Measurements from ENCODE around the gene CD99L2.
"Not testable (repeated sequence)": the region's sequence is repeated elsewhere in the genome, so short reads cannot be mapped to it uniquely, and the experiment has no call there.

Gene CD99L2

DNA sequence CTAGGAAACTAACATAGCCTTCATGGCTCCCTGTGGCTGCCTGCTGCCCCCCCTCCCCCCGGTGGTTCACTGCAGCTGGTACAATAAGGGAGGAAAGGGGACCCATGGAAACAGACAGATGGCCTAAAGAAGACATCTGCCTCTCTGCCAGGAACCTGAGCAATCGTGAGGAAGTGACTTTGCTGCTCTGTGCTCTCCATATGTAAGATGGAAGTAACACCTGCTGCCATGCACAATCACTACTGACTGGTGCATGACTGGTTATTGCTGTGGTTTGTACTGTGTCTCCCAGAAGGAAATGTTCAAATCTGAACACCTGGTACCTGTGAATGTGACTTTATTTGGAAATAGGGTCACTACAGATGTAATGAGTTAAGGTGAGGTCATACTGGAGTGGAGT is 43.6 kb downstream of the CD99L2 start:
- no peak for DNase-seq (ENCODE audit: low read depth)

DNA sequence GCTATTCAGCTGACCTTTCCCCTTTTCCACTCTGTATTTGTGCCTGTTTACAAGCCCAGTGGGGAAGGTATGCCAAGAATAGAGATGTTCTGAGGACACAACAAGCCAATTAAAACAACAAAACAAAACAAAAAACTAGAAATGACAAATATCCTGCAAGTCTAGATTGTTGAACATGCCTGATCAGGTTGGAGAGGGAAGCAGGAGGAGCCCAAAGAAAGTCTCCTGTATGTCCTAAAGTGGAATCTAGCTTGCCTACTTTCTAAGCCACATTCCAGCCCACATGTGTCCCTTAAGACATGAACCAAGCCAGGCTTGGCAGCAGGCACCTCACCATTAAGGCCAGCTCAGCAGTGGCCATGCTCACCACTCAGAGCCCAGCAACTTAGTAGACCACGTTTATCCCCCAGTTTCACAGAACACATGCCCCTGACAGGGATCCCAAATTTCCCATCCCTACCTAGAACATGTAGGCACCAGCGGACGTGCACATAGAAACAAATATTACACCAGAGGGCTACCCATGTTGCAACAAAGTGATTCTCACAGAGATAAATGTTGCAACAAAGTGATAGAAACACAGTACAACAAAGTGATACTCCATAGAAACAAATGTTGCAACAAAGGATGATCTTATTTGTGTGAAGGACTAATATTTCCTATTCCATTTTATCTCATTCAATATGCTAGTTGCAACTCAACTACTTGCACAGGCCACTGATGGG is 48.3 kb downstream of the CD99L2 start:
- DNase-seq (ENCODE audit: low read depth), result no peak

DNA sequence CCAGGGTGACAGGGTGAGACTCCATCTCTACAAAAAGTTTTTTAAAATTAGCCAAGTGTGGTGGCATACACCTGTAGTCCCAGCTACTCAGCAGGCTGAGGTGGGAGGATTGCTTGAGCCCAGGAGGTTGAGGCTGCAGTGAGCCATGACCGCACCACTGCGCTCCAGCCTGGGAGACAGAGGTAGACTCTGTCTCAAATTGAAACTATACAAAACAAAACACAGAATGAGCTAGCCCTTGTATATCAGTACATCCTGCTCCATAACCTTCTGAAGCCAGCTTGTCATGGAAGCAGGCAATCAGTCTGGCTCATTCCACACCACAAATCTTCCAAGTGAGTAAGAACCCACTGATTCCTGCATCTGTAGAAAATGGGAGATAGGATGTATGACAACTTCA is 49.0 kb downstream of the CD99L2 start:
- DNase-seq (ENCODE audit: low read depth), result no peak

DNA sequence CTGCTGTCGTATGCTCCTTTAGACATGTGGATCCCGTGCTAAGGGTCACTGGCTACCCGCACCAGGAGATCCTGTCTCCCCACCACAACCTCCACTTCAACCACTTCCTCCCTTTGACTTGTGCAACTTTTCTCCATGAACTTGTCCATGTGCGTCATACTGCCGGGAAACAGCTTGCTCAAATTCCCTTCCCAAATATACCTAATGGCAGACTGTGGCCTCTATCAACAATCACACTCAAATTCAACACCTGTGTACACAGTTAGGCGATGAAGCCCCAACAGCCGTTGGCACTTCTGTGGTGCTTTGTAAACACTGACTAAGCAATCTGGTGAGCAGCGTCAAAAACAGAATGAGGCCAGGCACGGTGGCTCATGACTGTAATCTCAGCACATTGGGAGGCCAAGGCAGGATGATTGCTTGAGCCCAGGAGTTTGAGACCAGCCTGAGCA is 49.5 kb downstream of the CD99L2 start:
- DNase-seq (ENCODE audit: low read depth), result no peak

DNA sequence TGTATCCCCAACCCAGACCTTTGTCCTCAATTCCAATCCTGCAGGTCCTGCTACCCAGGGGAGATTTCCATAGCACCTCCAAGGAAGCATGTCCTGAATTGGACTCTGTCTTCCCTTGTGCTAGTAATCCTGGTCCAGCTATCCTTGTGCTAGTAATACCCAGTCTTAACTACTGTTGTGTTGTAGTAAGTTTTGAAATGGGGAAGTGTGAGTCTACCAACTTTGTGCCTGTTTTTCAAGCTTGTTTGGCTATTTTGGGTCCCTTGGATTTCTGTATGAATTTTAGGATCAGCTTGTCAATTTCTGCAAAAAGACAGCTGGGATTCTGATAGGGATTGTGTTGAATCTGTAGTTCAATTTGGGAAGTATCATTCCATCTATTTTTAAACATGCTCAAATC is 51.4 kb downstream of the CD99L2 start:
- DNase-seq (ENCODE audit: low read depth), result no peak

DNA sequence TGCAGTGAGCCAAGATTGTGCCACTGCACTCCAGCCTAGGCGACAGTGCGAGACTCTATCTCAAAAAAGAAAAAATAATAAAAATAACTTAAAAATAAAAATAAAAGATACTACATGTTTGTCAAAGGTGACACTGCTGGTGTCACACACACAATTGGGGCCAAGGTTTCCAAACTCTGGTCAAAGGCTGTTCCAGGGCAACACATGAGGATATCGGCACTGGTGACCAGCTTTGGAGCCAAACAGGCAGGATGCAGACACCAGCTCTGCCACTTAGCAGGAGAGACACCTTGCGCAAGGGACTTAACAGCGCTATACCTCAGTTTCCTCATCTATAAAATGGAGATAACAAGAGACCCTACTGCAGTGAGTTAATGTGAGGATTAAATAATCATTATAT is 52.3 kb downstream of the CD99L2 start:
- DNase-seq (ENCODE audit: low read depth), result no peak

DNA sequence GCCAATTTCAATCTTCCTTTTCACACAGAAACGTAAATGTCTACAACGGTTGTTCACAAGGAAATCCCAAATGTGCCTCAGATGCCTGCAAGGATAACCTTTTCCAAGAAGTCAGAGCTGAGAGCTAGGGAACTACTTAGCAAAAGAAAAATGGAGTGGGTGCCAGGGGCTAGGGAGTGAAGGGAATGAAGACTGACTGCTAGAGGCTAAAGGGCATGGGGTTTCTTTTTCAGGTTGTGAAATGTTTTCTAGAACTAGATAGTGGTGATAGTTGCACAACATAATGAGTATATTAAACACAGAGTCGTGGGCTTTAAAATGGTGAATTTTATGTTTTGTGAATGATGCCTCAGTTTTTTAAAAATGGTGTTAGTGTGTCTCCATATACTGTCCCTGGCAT is 53.4 kb downstream of the CD99L2 start:
- no peak for DNase-seq (ENCODE audit: low read depth)

DNA sequence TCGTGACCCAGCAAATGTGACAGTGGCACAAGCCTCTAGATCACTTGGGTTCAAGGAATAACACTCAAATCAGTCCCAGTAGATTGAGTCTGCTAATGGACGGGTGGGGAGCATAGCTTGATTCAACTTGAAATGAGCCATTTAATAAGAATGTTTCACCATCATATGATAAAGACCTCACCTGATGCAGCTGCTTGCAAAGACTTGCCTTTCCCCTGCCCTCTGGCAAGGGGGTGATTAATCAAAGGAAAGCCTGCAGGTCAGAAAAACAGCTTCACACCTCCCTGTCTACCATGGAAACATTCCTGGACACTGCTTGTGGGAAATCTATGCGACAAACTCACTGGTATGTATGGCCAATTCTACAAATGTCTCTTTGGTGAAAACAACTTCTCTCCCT is 54.5 kb downstream of the CD99L2 start:
- DNase-seq (ENCODE audit: low read depth), result no peak

DNA sequence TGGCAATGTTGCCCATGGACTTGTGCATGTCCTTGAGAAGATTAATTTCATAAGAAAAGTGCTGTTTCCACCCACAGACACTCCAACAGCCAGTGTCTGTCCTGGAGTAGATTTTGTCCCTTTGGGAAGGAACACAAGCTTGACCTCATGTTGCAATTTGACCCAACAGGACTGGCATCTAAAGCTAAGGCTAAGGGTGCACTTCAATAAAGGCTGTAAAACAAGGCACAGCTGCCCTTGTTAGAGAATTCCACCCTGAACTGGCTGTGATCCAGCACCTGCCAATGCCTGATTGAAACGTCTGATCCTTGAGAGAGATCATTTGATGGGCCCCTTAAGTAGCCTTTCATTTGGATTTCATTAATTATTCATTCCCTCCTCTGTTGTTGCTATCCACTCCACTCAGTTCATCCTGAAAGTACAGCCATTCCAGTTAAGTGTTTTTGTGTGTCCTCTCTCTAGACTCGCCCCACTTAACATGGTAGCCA is 56.2 kb downstream of the CD99L2 start:
- DNase-seq (ENCODE audit: low read depth), result no peak

DNA sequence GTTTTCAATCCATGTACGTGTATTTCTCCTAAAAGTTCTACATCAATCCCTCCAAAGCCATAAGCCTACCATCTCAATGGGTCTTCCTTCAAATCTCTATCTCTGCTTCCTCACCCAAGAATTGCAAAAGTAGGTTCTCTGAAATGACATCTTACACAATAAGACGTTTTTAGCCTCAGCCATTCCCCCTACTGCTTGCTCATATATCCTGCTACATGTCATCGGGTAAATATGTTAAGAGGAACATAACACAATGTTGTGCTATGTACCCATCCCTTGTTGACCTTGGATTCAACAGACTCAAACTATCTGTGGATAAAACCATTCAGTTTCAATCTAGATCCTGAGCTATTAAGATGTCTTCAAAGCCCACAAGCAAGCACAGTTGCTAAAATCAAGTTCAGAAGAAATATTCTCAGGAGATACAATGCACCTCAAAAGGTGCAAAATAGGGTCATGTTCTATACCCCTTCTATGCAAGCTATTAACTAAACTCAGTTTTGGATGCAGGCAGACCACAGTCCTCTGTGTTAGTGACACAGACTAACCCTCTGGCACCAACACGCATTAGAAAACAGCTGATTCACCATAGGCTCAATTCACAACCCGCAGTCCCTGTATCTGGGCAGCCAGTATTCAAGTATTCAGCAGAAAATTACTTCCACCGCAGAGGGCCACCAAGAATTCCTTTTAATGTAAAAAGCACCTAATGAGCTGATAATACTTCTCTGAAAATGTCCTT is 56.8 kb downstream of the CD99L2 start:
- DNase-seq (ENCODE audit: low read depth), result peak; percentile 43

DNA sequence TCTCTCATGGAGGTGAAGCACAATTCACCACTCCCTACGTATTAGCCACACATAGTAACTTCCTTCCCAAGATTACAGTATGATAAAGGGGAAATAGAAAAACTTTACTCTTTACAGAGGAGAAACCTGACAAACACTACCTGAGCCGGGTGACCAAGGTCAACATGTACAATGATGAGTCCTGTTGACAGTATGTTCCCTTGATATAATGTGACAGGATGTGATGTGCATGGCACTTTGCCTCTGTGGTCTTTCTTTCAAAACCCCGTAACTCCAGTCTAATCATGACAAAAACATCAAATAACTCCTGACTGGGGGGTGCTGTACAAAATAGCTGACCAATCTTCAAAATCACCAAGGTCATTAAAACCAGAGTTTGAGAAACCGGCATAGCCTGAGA is 60.6 kb downstream of the CD99L2 start:
- DNase-seq (ENCODE audit: low read depth), result no peak

DNA sequence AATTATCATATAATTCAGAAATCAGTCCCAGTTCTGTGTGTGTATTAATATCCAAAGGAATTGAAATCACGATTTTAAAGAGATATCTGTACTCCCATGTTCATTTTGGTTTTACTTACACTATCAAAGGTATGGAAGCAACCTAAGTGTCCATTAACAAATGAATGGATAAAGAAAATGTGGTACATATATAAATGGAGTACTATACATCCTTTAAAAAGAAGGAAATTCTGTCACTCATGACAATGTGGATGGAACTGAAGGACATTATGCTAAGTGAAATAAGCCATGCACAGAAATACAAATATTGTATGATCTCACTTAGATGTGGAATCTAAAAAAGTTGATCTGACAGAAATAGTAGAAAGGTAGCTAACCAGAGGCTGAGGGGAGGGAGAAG is 63.8 kb downstream of the CD99L2 start:
- no peak for DNase-seq (ENCODE audit: low read depth)

DNA sequence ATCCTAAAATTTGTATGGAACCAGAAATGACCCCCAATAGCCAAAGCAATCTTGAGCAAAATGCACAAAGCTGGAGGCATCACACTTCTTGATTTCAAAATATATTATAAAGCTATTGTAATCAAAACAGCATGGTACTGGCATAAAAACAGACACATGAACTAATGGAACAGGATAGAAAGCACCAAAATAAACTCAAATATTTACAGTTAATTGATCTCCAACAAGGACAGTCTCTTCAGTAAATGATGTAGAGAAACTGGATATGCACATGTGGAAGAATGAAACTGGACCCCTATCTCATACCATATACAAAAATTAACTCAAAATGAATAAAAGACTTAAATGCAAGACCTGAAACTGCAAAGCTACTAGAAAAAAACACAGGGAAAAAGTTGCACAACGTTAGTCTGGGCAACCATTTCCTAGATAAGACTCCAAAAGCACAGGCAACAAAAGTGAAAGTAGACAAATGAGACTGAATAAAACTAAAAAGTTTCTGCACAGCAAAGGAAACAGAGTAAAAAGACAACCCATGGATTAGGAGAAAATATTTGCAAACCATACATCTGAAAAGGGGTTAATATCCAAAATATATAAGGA is 64.9 kb downstream of the CD99L2 start:
- DNase-seq (ENCODE audit: low read depth), result no peak

DNA sequence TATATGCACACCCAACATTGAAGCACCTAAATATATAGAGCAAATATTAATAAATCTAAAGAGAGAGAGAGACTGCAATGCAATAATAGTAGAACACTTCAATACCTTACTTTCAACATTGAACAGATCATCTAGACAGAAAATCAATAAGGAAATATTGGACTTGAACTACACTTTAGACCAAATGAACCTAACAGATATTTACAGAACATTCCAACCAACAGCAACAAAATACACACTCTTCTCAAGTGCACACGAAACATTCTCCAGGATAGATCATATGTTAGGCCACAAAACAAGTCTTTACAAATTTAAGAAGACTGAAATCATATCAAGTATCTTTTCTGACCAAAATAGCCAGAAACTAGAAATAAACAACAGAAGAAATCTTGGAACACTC is 66.6 kb downstream of the CD99L2 start:
- no peak for DNase-seq (ENCODE audit: low read depth)

DNA sequence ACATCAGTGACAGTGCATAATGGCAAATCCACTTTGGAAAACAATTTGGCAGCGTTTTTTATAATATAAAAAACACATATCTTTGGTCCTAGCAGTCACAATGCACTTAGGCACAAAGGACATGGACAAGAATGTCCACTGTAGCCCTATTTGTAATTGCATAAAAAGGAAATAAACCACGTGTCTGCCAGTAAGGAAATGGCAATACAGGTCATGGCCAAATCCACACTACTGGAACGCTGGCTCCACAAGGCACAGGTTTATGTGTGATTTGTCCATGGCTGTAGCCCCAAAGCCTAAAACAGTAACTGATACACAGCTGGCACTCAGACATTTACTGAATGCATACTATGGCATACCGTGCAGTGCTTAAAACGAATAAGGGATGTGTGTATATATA is 69.7 kb downstream of the CD99L2 start:
- DNase-seq (ENCODE audit: low read depth), result no peak

DNA sequence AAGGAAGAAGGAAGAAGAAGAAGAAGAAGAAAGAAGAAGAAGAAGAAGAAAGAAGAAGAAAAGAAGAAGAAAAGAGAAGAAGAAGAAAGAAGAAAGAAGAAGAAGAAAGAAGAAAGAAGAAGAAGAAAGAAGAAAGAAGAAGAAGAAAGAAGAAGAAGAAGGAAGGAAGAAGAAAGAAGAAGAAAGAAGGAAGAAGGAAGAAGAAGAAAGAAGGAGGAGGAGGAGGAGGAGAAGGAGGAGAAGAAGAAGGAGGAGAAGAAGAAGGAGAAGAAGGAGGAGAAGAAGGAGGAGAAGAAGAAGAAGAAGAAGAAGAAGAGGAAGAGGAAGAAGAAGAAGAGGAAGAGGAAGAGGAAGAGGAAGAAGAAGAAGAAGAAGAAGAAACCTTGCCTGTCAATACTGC is 74.1 kb downstream of the CD99L2 start:
- DNase-seq (ENCODE audit: low read depth), result not testable (repeated sequence)

DNA sequence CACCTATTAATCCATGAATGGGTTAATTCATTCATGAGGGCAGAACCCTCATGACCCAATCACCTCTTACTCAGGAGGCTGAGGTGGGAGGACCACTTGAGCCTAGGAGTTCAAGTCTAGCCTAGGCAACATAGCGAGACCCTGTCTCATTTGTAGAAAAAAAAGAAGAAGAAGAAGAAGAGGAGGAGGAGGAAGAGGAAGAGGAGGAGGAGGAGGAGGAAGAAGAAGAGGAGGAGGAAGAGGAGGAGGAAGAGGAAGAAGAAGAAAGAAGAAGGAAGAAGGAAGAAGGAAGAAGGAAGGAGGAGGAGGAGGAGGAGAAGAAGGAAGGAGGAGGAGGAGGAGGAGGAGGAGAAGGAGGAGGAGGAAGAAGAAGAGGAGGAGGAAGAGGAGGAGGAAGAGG is 74.6 kb downstream of the CD99L2 start:
- DNase-seq (ENCODE audit: low read depth), result not testable (repeated sequence)

DNA sequence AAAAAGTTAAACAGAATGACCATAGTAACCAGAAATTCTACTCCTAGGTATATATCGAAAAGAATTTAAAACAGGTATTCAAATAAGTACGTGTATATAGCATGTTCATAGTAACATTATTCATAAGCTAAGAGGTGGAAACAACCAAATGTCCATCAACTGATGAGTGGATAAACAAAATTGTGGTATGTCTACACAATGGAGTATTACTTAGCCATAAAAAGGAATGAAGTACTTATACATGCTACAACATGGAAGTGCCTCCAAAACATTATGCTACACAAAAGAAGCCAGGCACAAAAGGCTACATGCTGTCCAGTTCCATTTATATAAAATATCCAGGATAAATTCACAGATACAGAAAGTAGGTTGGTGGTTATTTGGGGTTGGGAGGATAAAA is 76.5 kb downstream of the CD99L2 start:
- DNase-seq (ENCODE audit: low read depth), result no peak

DNA sequence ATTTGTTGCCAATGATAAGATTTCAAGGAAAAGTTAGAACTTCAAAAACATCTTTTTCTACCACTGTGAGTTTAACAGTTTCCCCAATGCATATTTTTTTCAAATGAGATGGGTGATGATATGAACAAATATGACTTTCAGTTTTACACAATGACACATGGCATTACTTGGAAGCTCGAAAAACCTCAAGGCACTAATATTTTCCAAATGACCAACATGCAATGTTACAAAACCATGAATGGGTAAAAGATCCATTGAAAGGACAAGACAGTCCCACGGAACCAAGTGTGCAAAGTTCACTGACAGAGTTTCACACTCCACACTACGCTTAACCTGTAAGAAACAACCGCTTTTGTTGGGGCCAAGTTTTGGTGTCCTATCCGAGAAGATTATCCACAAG is 84.5 kb downstream of the CD99L2 start:
- peak; percentile 48 for DNase-seq (ENCODE audit: low read depth)

DNA sequence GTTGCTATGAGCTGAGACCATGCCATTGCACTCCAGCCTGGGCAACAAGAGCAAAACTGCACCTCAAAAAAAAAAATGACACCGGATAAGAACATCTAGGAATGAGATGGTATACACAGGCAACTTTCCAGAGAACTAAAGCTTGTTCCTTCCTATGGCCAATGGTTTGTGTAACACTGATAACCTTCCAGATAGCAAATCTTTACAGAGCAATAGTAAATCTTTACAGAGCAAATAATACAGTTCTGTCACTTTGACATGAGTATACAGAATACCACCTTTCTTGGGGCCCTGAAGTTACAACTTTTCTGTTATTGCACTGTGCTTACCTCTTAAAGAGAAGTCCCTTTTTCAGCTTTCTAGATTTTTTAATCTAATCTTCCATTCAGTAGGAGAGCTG is 91.6 kb downstream of the CD99L2 start:
- DNase-seq (ENCODE audit: low read depth), result no peak

DNA sequence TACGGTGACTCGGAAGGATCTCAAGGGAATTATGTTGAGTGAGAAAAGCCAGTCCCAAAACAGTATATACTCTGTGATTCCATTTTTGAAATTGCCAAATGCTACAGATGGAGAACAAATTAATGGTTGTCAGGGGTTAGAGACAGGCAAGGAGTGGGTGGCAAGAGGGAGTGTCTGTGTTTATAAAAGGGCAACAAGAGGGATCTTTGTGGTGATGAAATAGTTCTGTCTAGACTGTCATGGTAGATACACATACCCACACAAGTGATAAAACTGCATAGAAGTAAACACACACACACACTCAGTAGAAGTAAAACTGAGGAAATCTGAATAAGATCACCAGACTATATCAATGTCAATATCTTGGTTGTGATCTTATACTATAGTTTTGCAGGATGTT is 92.7 kb downstream of the CD99L2 start:
- no peak for DNase-seq (ENCODE audit: low read depth)

DNA sequence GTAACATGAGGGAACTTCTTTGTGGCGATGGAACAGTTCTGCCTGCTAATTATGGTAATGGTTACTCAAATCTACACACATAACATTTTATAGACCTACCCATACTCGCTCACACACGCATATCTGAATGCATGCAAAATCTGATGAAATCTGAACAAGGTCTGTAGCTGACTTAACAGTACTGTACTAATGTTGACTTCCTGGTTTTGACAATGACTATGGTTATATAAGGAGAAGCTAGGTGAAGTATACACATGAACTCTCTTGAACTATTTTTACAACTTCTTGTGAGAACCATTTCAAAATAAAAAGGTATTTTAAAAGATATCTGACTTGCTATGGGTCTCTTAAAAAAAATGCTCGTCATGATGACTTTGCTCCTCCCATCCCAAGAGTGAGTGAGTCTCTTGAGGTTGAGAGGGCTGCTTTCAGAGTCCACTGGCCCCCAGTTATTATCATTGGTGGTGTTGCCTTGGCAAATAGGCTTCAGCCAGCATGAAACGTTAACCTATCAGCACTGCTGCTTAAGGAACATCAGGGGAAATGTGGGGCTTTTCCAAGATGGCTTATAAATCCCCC is 105.4 kb downstream of the CD99L2 start:
- DNase-seq (ENCODE audit: low read depth), result no peak

DNA sequence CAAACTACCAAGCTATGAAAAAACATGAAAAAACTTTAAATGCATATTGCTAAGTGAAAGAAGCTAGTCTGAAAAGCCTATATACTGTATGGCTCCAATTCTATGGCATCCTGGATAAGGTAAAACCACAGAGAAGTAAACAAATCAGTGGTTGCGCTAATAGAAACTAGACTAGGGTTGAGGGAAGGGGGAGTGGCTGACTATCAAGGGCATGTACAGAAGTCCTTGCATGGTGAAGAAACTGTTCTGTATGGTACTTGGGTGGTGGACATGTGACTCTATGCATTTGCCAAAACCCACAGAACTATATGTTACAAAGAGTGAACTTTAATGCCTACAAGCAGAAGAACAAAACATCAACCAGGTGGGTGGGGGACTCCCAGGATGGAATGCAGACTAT is 108.4 kb downstream of the CD99L2 start:
- no peak for DNase-seq (ENCODE audit: low read depth)
